LNCaP clone FGC (cell line): Measurements from ENCODE around the gene B3GAT2.

ENCODE experiments used
- DNase-seq: peaks from one replicate; pipeline ENCODE4 v3.0.0-alpha.2; 2011; ENCODE audit warnings: low read depth
- H3K4me3 ChIP-seq: 2 replicates; pipeline ENCODE4 v1.5.1; 2011; ENCODE audit warnings: mild to moderate bottlenecking, low read depth, low read length, control low read depth
- TF ChIP-seq, protein P1 (sequence below): IDR thresholded peaks from 2 replicates; pipeline ENCODE4 v1.5.1; 2012; ENCODE audit warnings: mild to moderate bottlenecking; ENCODE audit not compliant: control insufficient read depth, insufficient read depth; ENCODE audit errors: extremely low read depth

The B3GAT2 gene

GRCh38 chr6:70956451-70957283, at the start of gene B3GAT2:
TSS of gene B3GAT2 (minus strand) at chr6:70957060. CDS start at chr6:70956429, 631 bp downstream.
- DNase-seq = no peak
- H3K4me3 ChIP-seq = peak within 1 kb of the TSS; percentile 46

GRCh38 chr6:70998148-70998547, 41.3 kb upstream of the B3GAT2 start:
- no peak for DNase-seq
- TF ChIP-seq, protein P1, sequence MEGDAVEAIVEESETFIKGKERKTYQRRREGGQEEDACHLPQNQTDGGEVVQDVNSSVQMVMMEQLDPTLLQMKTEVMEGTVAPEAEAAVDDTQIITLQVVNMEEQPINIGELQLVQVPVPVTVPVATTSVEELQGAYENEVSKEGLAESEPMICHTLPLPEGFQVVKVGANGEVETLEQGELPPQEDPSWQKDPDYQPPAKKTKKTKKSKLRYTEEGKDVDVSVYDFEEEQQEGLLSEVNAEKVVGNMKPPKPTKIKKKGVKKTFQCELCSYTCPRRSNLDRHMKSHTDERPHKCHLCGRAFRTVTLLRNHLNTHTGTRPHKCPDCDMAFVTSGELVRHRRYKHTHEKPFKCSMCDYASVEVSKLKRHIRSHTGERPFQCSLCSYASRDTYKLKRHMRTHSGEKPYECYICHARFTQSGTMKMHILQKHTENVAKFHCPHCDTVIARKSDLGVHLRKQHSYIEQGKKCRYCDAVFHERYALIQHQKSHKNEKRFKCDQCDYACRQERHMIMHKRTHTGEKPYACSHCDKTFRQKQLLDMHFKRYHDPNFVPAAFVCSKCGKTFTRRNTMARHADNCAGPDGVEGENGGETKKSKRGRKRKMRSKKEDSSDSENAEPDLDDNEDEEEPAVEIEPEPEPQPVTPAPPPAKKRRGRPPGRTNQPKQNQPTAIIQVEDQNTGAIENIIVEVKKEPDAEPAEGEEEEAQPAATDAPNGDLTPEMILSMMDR = no peak
- H3K4me3 ChIP-seq = no peak overlapping the region

More at GRCh38 chr6:70956451-70957283, at the start of gene B3GAT2:
- TF ChIP-seq, protein P1 = no peak

DNA sequence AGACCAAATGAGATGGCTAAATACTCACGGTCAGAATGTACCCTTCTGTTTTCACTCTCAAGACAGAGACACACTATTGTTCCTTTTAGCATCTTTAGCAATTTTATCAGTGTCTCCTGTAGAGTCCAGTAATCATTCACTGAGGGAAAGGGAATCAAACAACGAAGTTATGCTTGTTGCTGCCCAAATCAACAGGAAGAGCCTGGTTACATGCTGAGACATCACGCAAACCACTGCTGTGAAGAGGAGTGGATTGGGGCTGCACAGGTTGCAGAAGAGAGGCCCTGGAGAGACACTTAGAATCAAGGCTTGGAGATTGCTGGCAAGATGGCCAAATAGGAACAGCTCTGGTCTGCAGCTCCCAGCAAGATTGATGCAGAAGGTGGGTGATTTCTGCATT, 40.5 kb upstream of the B3GAT2 start:
- no peak overlapping the region for H3K4me3 ChIP-seq
- TF ChIP-seq, protein P1 = no peak
- no peak for DNase-seq

DNA sequence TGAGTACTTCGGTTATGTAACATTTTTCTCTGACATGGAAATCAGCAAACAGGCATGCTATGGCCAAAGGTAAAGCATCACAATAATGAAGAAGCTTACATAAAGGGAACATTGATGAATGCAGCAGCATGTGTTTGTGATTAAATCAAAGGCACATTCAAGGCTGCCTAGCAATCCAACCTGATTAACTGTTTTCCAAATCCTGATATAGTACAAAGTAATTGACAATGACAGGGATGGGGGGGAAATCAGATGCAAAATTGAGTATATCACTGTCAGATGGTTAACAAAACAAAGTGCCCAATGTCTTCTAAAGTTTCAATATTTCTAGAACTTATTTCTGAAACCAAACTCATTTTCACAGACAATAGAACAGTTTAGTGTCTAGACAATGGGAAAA, 39.2 kb upstream of the B3GAT2 start:
- no peak for DNase-seq
- TF ChIP-seq, protein P1 = no peak
- H3K4me3 ChIP-seq = no peak overlapping the region

GRCh38 chr6:70995411-70995810, 38.6 kb upstream of the B3GAT2 start:
- H3K4me3 ChIP-seq = no peak overlapping the region
- TF ChIP-seq, protein P1 = no peak
- no peak for DNase-seq

GRCh38 chr6:70991253-70991652, 34.4 kb upstream of the B3GAT2 start:
- DNase-seq = no peak
- H3K4me3 ChIP-seq = no peak overlapping the region
- TF ChIP-seq, protein P1 = no peak
